Heart left ventricle (tissue), 16 donors: ENCODE data around the gene GPANK1. TPM values are rescaled to one million over a fixed set of nuclear protein-coding genes. Genes with fewer than 3 reads are reported as not detected.

Experiments
- ATAC-seq, 4 donors: fragments of 200-7000 bp; cut with Tn5 transposase; one replicate each; pipeline ENCODE4 v1.9.1; 2020 to 2022; ENCODE audit warnings: moderate library complexity in 4 of 4, mild to moderate bottlenecking in 3 of 4, moderate number of reproducible peaks in 1 of 4
- DNase-seq, 5 donors: peaks; one replicate each; pipeline ENCODE4 v3.0.0-alpha.2; 2020
- H3K27ac ChIP-seq, 12 donors: fragments of 200-600 bp; sonication (generic) in 4 of 12; one replicate each; pipeline versions ENCODE4 v1.5.0 to v1.8.0; 2016 to 2022; ENCODE audit warnings: mild to moderate bottlenecking in 2 of 12
- H3K27me3 ChIP-seq, 9 donors: fragments of 200-600 bp; sonication (generic) in 2 of 9; one replicate each; pipeline versions ENCODE4 v1.5.1 to v1.8.0; 2016 to 2022; ENCODE audit warnings: mild to moderate bottlenecking in 3 of 9
- H3K36me3 ChIP-seq, 9 donors: fragments of 200-600 bp; sonication (generic) in 2 of 9; one replicate each; pipeline versions ENCODE4 v1.5.0 to v1.8.0; 2018 to 2022; ENCODE audit warnings: mild to moderate bottlenecking in 2 of 9
- H3K4me1 ChIP-seq, 12 donors: fragments of 200-600 bp; sonication (generic) in 4 of 12; one replicate each; pipeline versions ENCODE4 v1.5.0 to v1.8.0; 2016 to 2022; ENCODE audit warnings: mild to moderate bottlenecking in 3 of 12
- H3K4me3 ChIP-seq, 12 donors: fragments of 200-600 bp; sonication (generic) in 4 of 12; one replicate each; pipeline versions ENCODE4 v1.5.0 to v1.8.0; 2017 to 2022; ENCODE audit warnings: mild to moderate bottlenecking in 9 of 12, moderate library complexity in 4 of 12
- H3K9me3 ChIP-seq, 12 donors: fragments of 200-600 bp; sonication (generic) in 4 of 12; one replicate each; pipeline versions ENCODE4 v1.5.0 to v1.8.0; 2016 to 2022; ENCODE audit warnings: mild to moderate bottlenecking in 1 of 12
- CTCF ChIP-seq, 12 donors: fragments of 200-600 bp; sonication (generic) in 4 of 12; IDR thresholded peaks; one replicate each; pipeline versions ENCODE4 v1.5.0 to v1.8.0; 2018 to 2022; ENCODE audit warnings: antibody characterized with exemption in 12 of 12, mild to moderate bottlenecking in 5 of 12
- POLR2A ChIP-seq, 2 donors: fragments of 450-650 bp; IDR thresholded peaks; one replicate each; pipeline ENCODE4 v1.6.1; 2017; ENCODE audit warnings: antibody characterized with exemption in 2 of 2, mild to moderate bottlenecking in 2 of 2, moderate library complexity in 2 of 2
- WGBS, 4 donors: extraction: QIAGEN DNeasy Blood & Tissue Kit in 2 of 4; methylation state at CpG; one replicate each; pipeline versions ENCODE4 v1.1.5 to v1.1.7; 2013 to 2018; 5-methylcytosine and 5-hydroxymethylcytosine counted together
- intact Hi-C, 10 donors: fragments of 100-400 bp; cut with DNase I; formaldehyde crosslinking; loops; one replicate each; pipeline versions ENCODE4 v1.11.1 to v1.14.2; 2022
- polyA plus RNA-seq, 2 donors: library from polyadenylated mRNA; stranded (reverse); fragments of 200-250 nt; gene quantifications; one replicate each; pipeline ENCODE4 v1.2.3, GENCODE V29; 2013
- total RNA-seq, 9 donors: library from RNA; depleted of rRNA in 2 of 9; stranded (reverse); fragments of >200 nt in 2 of 9; fragmentation: NEBNext Ultra II Directional in 3 of 9; extraction: Animal tissue kit (Norgen Biotek cat#: 25700) in 3 of 9; gene quantifications; one replicate each; pipeline versions ENCODE4 v1.1.0 to v1.2.4, GENCODE V29; 2016 to 2023
- donor health status: ischemic (EF 13 %, LVEDD 7.1; RV severe dilation, severe dysfunction).
- donor health status: healthy with polysubstance abuse.
- donor health status: DM: no; HTN: yes; CAD: no.
- donor health status: DM: no; HTN: no; CAD: no.
- donor health status: ischemic (EF 25% LVEDD 6.9; RV normal size, moderate dysfunction).
- donor health status: ischemic (EF 25% LVEDD 5.7; RV mildly dilated, moderate dysfunction).
- donor health status: healthy.
- donor health status: DM: yes; HTN: yes; CAD: no.
- donor health status: ischemic (EF 35%, LVEDD 5.7; RV mildly dilated, moderate dysfunction).
- donor health status: nonischemic (EF 11% LVEDD 7.7; RV severe dilation, severe dysfunction).
- donor health status: DM: yes; HTN: yes; CAD: no.
- donor health status: PGD.
- donor health status: ischemic (EF 29% LVEDD 5.4; RV normal size, mild dysfunction).
- donor health status: nonischemic (EF 23%, LVEDD 6.1; RV moderate dilation, normal function).

Gene GPANK1
- total and polyA plus RNA-seq, 11 donors = 15.9 to 29.8 (median 19.5) TPM

GRCh38 chr6:31631209-31631608 is 33.6 kb downstream of the GPANK1 start:
- H3K9me3 ChIP-seq = no peaks in the 10 kb centered on the region
- WGBS, 4 donors = 81 to 89% (median 86%) methylated on average over 15 to 16 of the region's 16 CpGs
- no peaks in the 10 kb centered on the region for H3K27me3 ChIP-seq
- ATAC-seq (peak in 2 of 4 donors; percentile 7 to 11), DNase-seq (no peak)
- intact Hi-C loops = no loop called here
- TF ChIP-seq CTCF (IDR thresholded peaks at IDR 0.05) (no peak), POLR2A (IDR thresholded peaks at IDR 0.05) (no peak)
- H3K36me3 ChIP-seq = peaks cover 7 to 100% (median 100%) of the 10 kb centered on the region in 9 donors
- H3K4me1 ChIP-seq = peaks cover 0 to 4% (median 0%) of the 10 kb centered on the region in 12 donors
- H3K4me3 ChIP-seq = no peak overlapping the region
- H3K27ac ChIP-seq = no peak overlapping the region

GRCh38 chr6:31630177-31630934 is 34.4 kb downstream of the GPANK1 start:
- DNase-seq (no peak), ATAC-seq (no peak)
- H3K27ac ChIP-seq = no peak overlapping the region
- no peak for TF ChIP-seq POLR2A (IDR thresholded peaks at IDR 0.05)
- TF ChIP-seq CTCF (IDR thresholded peaks at IDR 0.05) = no peak
- H3K36me3 ChIP-seq = peaks cover 7 to 100% (median 100%) of the 10 kb centered on the region in 9 donors
- H3K27me3 ChIP-seq = no peaks in the 10 kb centered on the region
- 90 to 93% (median 92%) methylated on average over 25 of the region's 25 CpGs for WGBS, 4 donors
- H3K4me1 ChIP-seq = peaks cover 0 to 4% (median 0%) of the 10 kb centered on the region in 12 donors
- H3K4me3 ChIP-seq = no peak overlapping the region
- intact Hi-C loops = no loop called here
- H3K9me3 ChIP-seq = no peaks in the 10 kb centered on the region

- Histone ChIP-seq H3K27ac (no peak overlapping the region), H3K36me3 (peaks cover 8 to 100% (median 100%) of the 10 kb centered on the region in 9 donors), H3K9me3 (no peaks in the 10 kb centered on the region), H3K27me3 (no peaks in the 10 kb centered on the region), H3K4me3 (no peak overlapping the region), H3K4me1 (peaks cover 0 to 4% (median 0%) of the 10 kb centered on the region in 12 donors)
- 86 to 91% (median 89%) methylated on average over 7 of the region's 7 CpGs for WGBS, 4 donors
- no peak for ATAC-seq
- intact Hi-C loops = no loop called here
- TF ChIP-seq POLR2A (IDR thresholded peaks at IDR 0.05) = no peak
- TF ChIP-seq CTCF (IDR thresholded peaks at IDR 0.05) = no peak
- DNase-seq = no peak
Measured at GRCh38 chr6:31629014-31629413, 35.8 kb downstream of the GPANK1 start.

GRCh38 chr6:31627690-31628287 is 37.0 kb downstream of the GPANK1 start:
- ATAC-seq = no peak
- H3K36me3 ChIP-seq = peaks cover 8 to 100% (median 98%) of the 10 kb centered on the region in 9 donors
- H3K27me3 ChIP-seq = no peaks in the 10 kb centered on the region
- no peak for DNase-seq
- H3K4me3 ChIP-seq = no peak overlapping the region
- intact Hi-C loops = loop anchor here in 1 of 10 donors (2.0 kb wide), 1 partner anchor 15 kb away; no protein-coding TSS in a partner anchor
- TF ChIP-seq POLR2A (IDR thresholded peaks at IDR 0.05) (no peak), CTCF (IDR thresholded peaks at IDR 0.05) (no peak)
- H3K4me1 ChIP-seq = peaks cover 0 to 4% (median 0%) of the 10 kb centered on the region in 12 donors
- 95 to 97% (median 96%) methylated on average over 19 of the region's 19 CpGs for WGBS, 4 donors
- H3K9me3 ChIP-seq = no peaks in the 10 kb centered on the region
- H3K27ac ChIP-seq = no peak overlapping the region
